HUES6 (cell line): ENCODE measurements around the gene HBA1.
"Not testable (repeated sequence)": the region's sequence is repeated elsewhere in the genome, so short reads cannot be mapped to it uniquely, and the experiment has no call there.

Experiments
- H3K27ac ChIP-seq: 2 replicates; pipeline ENCODE4 v1.7.0; 2013; ENCODE audit warnings: low read depth, mild to moderate bottlenecking, low read length, inconsistent platforms
- H3K27me3 ChIP-seq: 2 replicates; pipeline ENCODE4 v1.6.1; 2013; ENCODE audit warnings: low read length; ENCODE audit not compliant: control insufficient read depth, insufficient read depth
- H3K36me3 ChIP-seq: 2 replicates; pipeline ENCODE4 v1.6.1; 2013; ENCODE audit warnings: low read length; ENCODE audit not compliant: control insufficient read depth, insufficient read depth
- H3K4me1 ChIP-seq: 2 replicates; pipeline ENCODE4 v1.6.1; 2013; ENCODE audit warnings: low read length; ENCODE audit not compliant: control insufficient read depth, insufficient read depth
- H3K4me3 ChIP-seq: 2 replicates; pipeline ENCODE4 v1.5.1; 2013; ENCODE audit warnings: low read depth, low read length
- H3K9ac ChIP-seq: one replicate; pipeline ENCODE4 v1.6.1; 2013; ENCODE audit warnings: mild to moderate bottlenecking, low read length
- H3K9me3 ChIP-seq: 2 replicates; pipeline ENCODE4 v1.6.1; 2013; ENCODE audit warnings: low read depth, low read length; ENCODE audit not compliant: control insufficient read depth, insufficient read depth

The HBA1 gene

GRCh38 chr16:189604-190186 lies 13.2 kb downstream of the HBA1 start:
- Histone ChIP-seq H3K9me3 (no peaks in the 10 kb centered on the region), H3K27me3 (no peaks in the 10 kb centered on the region), H3K27ac (no peak overlapping the region), H3K4me3 (no peak overlapping the region), H3K4me1 (no peaks in the 10 kb centered on the region), H3K9ac (no peak overlapping the region), H3K36me3 (peaks cover 84% of the 10 kb centered on the region)

- Histone ChIP-seq H3K36me3 (peaks cover 95% of the 10 kb centered on the region), H3K4me3 (no peak overlapping the region), H3K27me3 (no peaks in the 10 kb centered on the region), H3K9me3 (no peaks in the 10 kb centered on the region), H3K27ac (no peak overlapping the region), H3K9ac (no peak overlapping the region), H3K4me1 (no peaks in the 10 kb centered on the region)
Observed at GRCh38 chr16:191831-192230, 15.4 kb downstream of the HBA1 start.

- H3K9ac ChIP-seq: no peak overlapping the region
- no peak overlapping the region for H3K4me3 ChIP-seq
- no peaks in the 10 kb centered on the region for H3K9me3 ChIP-seq
- H3K27ac ChIP-seq: no peak overlapping the region
- peaks cover 95% of the 10 kb centered on the region for H3K36me3 ChIP-seq
- H3K27me3 ChIP-seq: no peaks in the 10 kb centered on the region
- no peaks in the 10 kb centered on the region for H3K4me1 ChIP-seq
Observed at GRCh38 chr16:192686-193085, 16.2 kb downstream of the HBA1 start.

- Histone ChIP-seq H3K9ac (no peak overlapping the region), H3K27me3 (no peaks in the 10 kb centered on the region), H3K4me1 (no peaks in the 10 kb centered on the region), H3K4me3 (no peak overlapping the region), H3K36me3 (peaks cover 96% of the 10 kb centered on the region), H3K9me3 (no peaks in the 10 kb centered on the region), H3K27ac (no peak overlapping the region)
Observed at GRCh38 chr16:193441-193840, 17.0 kb downstream of the HBA1 start.

- Histone ChIP-seq H3K9me3 (no peaks in the 10 kb centered on the region), H3K4me3 (no peak overlapping the region), H3K36me3 (peaks cover 95% of the 10 kb centered on the region), H3K9ac (no peak overlapping the region), H3K27me3 (no peaks in the 10 kb centered on the region), H3K27ac (no peak overlapping the region), H3K4me1 (no peaks in the 10 kb centered on the region)
Observed at GRCh38 chr16:194516-194915, 18.0 kb downstream of the HBA1 start.

GRCh38 chr16:200388-200787 lies 23.9 kb downstream of the HBA1 start:
- Histone ChIP-seq H3K27ac (no peak overlapping the region), H3K4me3 (no peak overlapping the region), H3K9ac (no peak overlapping the region), H3K36me3 (peaks cover 84% of the 10 kb centered on the region), H3K9me3 (no peaks in the 10 kb centered on the region), H3K4me1 (no peaks in the 10 kb centered on the region), H3K27me3 (no peaks in the 10 kb centered on the region)

GRCh38 chr16:203246-203645 lies 26.8 kb downstream of the HBA1 start:
- Histone ChIP-seq H3K4me3 (no peak overlapping the region), H3K36me3 (peaks cover 86% of the 10 kb centered on the region), H3K27me3 (no peaks in the 10 kb centered on the region), H3K4me1 (no peaks in the 10 kb centered on the region), H3K9me3 (no peaks in the 10 kb centered on the region), H3K9ac (no peak overlapping the region), H3K27ac (no peak overlapping the region)

GRCh38 chr16:204046-204445 lies 27.6 kb downstream of the HBA1 start:
- not testable (repeated sequence) for H3K4me1 ChIP-seq
- H3K36me3 ChIP-seq: peaks cover 86% of the 10 kb centered on the region

GRCh38 chr16:209359-209758 lies 32.9 kb downstream of the HBA1 start:
- not testable (repeated sequence) for H3K9me3 ChIP-seq, H3K9ac ChIP-seq, H3K27ac ChIP-seq, H3K4me1 ChIP-seq, H3K27me3 ChIP-seq, H3K4me3 ChIP-seq
- H3K36me3 ChIP-seq: peaks cover 92% of the 10 kb centered on the region

More at GRCh38 chr16:204046-204445, 27.6 kb downstream of the HBA1 start:
- H3K27ac ChIP-seq, H3K9ac ChIP-seq, H3K27me3 ChIP-seq, H3K9me3 ChIP-seq, H3K4me3 ChIP-seq: not testable (repeated sequence)

- H3K9ac ChIP-seq, H3K4me1 ChIP-seq, H3K4me3 ChIP-seq, H3K27me3 ChIP-seq, H3K9me3 ChIP-seq, H3K27ac ChIP-seq: not testable (repeated sequence)
- peaks cover 90% of the 10 kb centered on the region for H3K36me3 ChIP-seq
Observed at GRCh38 chr16:211631-212180, 35.2 kb downstream of the HBA1 start.

GRCh38 chr16:212999-213398 lies 36.5 kb downstream of the HBA1 start:
- peaks cover 89% of the 10 kb centered on the region for H3K36me3 ChIP-seq
- H3K9me3 ChIP-seq: no peaks in the 10 kb centered on the region
- no peaks in the 10 kb centered on the region for H3K4me1 ChIP-seq
- no peak overlapping the region for H3K9ac ChIP-seq
- H3K27ac ChIP-seq: no peak overlapping the region
- no peak overlapping the region for H3K4me3 ChIP-seq
- H3K27me3 ChIP-seq: no peaks in the 10 kb centered on the region
